ENCODE data around the gene TBX6.

Gene TBX6

DNA sequence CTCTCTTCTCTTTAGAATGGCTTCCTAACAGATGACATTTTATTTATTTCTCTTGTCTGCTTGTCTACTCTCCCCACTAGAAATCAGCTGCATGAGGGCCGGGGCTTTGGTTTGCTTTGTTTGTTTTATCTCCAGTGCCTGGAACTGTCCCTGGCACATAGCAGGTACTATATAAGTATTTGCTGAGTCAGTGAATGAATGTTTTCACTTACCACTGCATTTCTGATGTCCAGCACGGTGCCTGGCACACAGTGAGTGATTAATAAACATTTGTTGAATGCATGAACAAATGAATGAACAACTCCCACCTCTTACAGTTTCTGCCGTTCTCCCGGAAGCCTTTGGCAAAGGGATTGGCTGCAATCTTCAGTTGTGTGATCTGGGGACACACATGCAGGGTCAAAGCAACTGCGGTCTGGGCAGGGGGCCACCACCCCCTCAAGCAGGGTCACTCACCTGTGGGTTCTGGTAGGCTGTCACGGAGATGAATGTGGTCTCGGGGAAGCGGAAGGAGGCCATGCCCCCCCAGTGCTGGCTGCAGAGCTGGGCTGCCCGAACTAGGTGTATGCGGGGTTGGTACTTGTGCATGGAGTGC, 3.4 kb downstream of the TBX6 start:
- in situ Hi-C loops (cut with MboI; ENCODE audit: low sequenced_read_pairs) = no loop called here

DNA sequence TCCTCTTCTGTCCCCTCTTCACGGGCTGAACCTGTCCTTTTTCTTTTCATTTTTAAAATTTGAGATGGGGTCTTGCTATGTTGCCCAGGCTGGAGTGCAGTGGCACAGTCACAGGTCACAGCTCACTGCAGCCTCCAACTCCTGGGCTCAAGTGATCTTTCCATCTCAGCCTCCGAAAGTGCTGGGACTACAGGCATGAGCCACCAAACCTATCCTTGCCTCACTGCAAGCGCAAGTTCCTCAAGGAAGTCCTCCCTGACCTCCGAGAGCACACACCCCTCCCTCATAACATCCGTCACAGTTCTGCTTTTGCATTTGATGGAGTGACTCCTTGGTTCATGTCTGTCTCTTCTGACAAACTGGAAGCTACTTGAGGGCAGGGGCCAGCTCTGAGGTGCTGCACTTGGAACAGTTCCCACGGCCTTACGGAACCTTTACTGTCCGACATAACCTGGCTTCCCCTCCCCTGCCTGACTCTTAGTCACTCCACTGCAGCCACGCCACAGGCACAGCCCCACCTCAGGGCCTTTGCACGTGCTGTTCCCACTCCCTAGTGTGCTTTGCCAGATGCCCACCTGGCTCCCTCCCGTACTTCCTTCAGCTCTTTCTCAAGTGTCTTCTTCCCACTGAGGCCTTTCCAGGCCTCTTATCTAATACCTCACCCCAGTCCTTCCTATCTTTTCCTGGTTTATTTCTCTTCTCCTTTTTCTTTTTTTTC, 4.4 kb downstream of the TBX6 start:
- in situ Hi-C loops (cut with MboI; ENCODE audit: low sequenced_read_pairs) = no loop called here

DNA sequence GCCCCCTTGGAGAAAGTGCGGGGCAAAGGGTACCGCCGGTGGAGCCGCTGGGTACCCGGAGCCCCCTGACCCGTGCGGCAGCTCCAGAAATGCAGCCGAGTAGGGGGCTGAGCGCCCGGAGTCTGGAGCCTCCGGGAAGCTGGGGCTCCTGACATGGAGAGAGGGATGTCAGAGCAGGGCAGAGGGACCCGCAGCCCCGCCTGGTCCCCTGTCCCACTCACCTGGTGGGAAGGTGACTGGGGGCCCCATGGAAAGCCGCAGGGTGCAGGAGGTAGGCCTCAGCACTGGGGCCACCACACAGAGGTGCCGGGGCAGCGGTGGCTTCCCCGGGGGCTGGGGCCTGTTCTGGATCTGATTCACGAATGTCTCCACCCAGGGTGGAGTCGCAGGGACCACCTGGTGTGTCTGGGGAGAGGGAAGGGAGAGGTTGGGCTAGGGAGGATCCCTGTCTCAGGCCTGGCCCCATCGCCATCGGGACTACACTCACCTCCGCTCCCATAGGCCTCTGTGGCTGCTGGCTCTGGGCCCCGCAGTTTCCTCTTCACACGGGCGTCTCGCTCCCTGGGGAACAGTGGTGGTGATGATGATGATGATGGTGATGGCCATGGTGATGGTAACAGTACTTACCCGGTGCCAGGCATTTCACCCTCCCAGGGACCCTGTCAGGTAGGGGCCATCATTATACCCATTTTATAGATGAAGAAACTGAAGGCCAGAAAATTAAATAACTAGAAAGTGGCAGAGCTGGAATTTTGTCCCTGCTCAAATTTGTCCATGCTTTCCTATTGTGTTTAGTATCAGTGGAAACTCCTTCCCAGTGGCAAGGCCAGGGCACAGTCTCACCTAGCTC, 5.2 kb downstream of the TBX6 start:
- in situ Hi-C loops (cut with MboI; ENCODE audit: low sequenced_read_pairs) = no loop called here

DNA sequence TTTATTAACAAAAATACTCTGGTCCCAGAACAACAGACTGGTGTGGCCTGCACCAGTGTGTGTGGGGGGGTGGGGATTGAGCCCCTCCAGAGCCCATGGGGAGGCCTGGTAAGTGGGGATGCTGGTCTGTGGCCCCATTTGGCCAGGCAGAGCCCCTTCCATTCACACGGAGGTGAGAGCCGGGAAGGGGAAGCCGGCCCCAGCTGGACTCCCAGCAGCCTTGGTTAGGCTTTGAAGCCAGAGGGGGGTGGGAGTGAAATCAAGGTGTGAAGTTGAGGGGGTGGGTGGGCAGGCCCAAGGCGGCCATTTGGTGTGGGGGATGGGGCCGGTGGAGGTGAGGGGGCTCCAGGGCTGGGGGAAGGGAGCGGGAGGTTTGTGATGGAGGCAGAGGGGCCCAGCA, 5.9 kb downstream of the TBX6 start:
- in situ Hi-C loops (cut with MboI; ENCODE audit: low sequenced_read_pairs) = no loop called here

DNA sequence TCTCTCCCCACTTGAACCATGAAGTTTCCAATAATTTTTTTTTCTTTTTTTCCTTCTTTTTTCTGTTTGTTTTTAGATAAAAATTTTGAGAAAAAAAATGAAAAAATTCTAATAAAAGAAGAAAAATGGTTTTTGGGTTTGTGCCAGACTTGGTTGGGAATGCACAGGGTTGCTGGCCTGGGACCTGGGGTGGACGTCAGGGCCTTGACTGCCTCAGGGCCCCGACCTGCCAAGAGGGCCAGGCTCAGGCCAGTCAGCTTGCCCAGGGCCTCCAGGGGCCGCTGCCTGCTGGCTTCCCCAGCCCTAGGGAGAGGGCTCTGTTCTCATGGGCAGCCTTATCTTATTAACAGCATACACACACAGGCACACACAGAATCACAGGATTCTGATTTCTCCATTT, 6.5 kb downstream of the TBX6 start:
- in situ Hi-C loops (cut with MboI; ENCODE audit: low sequenced_read_pairs) = no loop called here

DNA sequence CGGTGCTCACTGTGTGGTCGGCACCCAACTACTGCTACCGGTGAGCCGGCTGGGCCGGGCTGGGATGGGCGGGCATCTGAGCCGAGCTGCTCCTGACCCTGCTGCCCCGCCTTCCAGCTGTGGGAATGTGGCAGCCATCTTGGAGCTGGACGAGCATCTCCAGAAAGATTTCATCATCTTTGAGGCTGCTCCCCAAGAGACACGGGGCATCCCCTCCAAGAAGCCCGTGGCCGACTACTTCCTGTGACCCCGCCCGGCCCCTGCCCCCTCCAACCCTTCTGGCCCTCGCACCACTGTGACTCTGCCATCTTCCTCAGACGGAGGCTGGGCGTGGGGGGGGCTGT, 6.9 kb downstream of the TBX6 start:
- in situ Hi-C loops (cut with MboI; ENCODE audit: low sequenced_read_pairs) = no loop called here

DNA sequence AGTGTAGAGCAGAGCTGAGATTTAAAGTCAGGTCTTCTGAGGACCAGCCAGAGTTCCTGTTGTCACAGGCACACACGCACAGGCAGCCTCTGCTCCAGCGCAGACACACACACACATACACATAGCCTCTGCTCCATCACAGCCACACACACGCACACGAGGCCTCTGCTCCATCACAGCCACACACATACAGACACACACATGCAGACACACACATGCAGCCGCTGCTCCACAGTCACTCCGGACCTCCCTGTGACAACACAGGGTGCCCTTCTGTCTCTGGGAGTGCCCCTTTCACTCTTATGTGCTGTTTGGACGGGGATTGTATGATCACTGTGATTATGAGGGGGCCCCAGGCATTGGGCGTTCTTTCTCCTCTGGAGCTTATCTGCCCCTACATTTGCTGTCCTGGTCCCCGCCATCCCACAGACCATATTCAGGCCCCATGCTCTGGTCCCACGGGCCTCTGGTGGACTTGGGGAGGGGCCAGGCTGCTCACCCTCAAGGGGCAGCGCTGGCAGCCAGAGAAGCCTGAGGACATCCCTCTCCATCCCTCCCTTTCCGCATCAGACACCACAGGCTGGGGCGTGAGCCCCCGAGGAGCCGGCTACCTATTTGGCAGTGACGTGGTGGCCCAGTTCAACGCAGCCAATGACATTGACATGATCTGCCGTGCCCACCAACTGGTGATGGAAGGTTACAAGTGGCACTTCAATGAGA, 7.5 kb downstream of the TBX6 start:
- in situ Hi-C loops (cut with MboI; ENCODE audit: low sequenced_read_pairs) = no loop called here

DNA sequence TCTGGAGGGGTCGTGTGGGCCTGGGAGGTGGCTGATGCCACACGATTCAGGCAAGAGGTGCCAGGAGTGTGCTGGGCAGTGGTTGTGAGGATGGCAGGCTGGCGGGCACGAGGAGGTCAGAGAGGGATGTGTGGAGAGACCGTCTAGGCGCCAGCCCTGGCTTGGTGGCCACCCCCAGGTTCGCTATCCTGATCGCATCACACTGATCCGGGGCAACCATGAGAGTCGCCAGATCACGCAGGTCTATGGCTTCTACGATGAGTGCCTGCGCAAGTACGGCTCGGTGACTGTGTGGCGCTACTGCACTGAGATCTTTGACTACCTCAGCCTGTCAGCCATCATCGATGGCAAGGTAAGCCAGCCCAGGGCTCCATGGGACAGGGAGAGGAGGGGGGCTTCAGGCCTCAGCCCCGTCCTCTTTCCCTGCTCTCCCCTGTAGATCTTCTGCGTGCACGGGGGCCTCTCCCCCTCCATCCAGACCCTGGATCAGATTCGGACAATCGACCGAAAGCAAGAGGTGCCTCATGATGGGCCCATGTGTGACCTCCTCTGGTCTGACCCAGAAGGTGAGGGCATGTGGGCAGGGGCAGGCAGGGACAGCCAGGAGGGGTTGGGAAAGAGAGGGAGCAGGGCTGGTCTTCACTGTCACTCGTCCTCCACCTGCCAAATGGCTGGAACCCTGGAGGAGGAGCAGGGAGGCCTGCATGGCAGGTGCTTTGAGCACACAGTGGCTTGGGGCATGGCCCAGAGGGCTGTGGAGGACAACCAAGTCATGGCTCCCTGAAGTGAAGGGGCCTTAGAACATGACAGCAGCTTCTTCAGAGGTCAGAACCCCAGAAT, 8.3 kb downstream of the TBX6 start:
- in situ Hi-C loops (cut with MboI; ENCODE audit: low sequenced_read_pairs) = no loop called here

DNA sequence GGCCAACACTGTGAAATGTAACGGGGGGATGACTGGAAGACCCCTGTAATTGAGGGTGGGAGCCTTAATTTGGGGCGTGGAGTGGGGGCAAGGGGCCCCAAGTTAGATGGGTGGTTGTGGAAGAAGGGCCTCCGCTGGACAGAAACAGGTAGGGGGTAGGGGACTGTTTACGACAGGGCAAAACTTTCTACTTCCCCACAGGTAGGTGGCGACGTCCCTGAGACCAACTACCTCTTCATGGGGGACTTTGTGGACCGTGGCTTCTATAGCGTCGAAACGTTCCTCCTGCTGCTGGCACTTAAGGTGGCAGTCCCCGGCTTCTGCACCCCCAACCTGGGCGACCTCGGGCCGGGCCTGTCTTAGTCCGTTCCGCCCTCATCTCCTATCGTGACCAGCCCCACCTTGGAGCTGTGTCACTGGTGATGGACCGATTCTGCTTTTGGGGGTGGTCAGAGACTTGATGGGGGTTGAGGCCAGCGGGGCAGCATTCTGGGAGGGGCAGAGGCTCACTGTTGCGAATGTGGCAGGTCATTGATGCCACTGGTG, 9.1 kb downstream of the TBX6 start:
- in situ Hi-C loops (cut with MboI; ENCODE audit: low sequenced_read_pairs) = no loop called here

DNA sequence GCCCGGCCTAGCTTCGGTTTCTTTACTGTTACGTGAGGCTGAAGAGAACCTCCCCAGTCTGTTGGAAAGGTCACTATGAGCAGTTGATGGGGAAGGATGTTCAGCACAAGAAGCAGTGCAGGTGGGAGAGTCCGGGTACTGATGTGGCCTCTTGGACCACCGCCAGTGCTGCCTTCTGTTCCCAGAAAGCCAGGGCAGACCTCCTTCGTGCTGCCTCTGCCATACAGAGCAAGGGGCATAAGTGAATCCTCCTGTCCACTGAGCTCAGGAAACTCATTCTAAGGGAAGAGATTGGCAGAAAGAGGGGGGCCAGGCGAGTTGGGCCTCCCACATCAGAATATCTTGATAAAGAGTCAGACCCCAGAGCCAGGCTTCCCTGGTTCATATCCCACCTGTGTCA, 12.2 kb downstream of the TBX6 start:
- in situ Hi-C loops (cut with MboI; ENCODE audit: low sequenced_read_pairs) = no loop called here

DNA sequence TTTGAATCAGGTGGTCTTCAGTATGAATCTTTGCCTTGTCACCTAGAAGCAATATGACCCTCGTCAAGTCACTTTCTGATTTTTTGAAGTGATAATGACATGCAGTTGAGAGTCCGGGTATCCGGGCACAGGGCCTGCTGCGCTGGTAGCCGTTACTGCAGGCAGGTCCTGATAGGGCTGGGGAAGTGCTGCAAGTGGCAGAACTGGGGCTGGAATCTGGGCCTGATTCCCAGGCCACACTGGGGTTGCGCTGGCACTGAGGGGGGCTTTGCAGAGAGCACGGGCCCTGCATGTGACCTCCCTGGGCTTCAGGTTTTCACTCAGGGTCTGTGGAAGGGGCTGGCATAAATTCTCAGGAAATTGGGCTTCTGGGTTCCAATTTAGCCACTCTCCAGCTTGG, 13.0 kb downstream of the TBX6 start:
- in situ Hi-C loops (cut with MboI; ENCODE audit: low sequenced_read_pairs) = no loop called here

DNA sequence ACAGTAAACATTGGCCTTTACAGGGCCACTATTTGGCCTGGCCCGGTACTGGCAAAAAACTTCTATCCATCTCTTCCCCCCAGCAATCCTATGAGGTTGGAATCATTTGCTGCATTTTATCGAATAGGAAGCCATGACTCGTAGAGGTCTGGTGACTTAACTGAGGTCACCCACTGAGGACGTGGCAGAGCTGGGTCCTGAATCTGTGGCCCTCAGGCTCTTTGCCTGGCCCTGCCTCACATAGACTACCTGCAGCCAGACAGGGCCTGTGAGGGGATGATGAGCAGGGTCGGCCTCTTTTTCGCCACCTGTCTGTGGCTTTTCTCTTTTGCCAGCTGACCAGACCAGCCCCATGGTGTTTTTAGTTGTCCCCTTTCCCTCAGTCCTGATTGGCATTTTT, 14.1 kb downstream of the TBX6 start:
- in situ Hi-C loops (cut with MboI; ENCODE audit: low sequenced_read_pairs) = no loop called here

DNA sequence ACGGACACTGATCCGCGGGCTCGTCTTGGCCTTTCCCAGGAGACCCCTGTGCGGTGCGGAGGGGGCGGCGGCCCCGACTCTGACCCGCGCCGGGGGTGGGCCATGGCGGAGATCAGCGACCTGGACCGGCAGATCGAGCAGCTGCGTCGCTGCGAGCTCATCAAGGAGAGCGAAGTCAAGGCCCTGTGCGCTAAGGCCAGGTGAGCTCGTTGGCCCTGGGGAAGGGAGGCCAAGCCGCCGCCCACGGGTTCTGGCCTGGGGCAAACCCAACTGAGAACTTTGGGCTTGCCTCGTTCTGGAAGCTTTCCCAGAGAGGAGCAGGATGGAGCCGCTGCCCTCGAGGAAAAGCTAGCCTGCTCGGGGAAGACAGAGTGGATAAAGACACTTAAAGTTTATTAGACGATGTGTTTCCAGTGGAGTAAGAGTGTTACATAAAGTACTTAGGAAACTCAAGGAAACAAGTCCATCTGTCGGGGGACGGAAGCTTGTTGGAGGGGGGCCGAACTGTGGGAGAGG, 15.4 kb downstream of the TBX6 start:
- in situ Hi-C loops (cut with MboI; ENCODE audit: low sequenced_read_pairs) = no loop called here

DNA sequence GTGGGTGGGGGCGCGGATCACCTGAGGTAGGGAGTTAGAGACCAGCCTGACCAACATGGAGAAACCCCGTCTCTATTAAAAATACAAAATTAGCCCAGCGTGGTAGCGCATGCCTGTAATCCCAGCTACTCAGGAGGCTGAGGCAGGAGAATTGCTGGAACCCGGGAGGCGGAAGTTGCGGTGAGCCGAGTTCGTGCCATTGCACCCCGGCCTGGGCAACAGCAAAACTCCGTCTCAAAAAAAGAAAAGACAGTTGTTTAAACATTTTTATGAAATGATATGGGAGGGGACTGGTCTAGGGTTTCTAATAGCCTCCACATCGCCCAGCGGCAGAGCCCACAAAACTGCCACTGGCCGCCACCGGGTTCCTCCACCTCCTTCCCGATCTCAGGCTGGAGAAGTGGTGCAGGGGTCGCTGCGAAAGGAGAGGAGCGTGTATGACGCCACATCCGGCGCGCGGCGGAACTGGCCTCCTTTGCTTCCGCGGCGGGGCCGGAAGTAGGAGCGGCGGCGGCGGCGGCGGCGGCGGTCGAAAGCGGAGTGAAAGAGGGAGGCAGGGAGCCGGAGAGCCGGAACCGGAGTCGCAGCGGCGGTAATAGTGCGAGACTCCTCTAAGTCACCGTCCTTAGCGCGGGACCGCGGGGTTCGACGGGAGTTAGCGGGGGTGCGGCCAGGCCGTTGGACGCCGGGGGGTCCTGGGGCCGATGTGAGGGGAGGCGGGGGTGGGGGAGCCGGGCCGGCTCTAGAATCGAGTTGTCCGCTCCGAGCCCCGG, 16.0 kb downstream of the TBX6 start, which contains the start of gene PPP4C:
Gene PPP4C (plus strand): TSS at position 492 of the 773 bp plus-strand sequence. CDS start 384 bp downstream, outside the sequence.
- in situ Hi-C loops (cut with MboI; ENCODE audit: low sequenced_read_pairs) = no loop called here

DNA sequence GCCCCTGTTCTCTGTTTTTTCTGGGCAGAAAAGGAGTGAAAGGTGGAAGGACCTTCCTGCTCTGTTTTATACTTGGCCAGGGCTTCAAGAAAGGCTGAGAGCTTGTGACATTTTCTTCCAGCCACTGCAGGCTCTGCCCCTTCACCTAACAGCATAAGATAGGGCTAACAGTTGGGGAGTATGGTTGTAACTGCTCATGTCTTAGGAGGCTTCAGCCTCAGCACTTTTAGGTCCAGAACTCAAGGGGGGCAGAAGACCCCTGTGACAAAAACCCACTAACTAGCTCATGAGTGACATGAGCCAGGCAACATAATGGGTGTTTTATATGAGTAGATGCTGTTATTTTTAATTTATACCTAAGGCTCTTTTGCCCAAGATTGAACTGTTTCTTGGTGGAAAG, 21.2 kb downstream of the TBX6 start:
- in situ Hi-C loops (cut with MboI; ENCODE audit: low sequenced_read_pairs) = no loop called here

DNA sequence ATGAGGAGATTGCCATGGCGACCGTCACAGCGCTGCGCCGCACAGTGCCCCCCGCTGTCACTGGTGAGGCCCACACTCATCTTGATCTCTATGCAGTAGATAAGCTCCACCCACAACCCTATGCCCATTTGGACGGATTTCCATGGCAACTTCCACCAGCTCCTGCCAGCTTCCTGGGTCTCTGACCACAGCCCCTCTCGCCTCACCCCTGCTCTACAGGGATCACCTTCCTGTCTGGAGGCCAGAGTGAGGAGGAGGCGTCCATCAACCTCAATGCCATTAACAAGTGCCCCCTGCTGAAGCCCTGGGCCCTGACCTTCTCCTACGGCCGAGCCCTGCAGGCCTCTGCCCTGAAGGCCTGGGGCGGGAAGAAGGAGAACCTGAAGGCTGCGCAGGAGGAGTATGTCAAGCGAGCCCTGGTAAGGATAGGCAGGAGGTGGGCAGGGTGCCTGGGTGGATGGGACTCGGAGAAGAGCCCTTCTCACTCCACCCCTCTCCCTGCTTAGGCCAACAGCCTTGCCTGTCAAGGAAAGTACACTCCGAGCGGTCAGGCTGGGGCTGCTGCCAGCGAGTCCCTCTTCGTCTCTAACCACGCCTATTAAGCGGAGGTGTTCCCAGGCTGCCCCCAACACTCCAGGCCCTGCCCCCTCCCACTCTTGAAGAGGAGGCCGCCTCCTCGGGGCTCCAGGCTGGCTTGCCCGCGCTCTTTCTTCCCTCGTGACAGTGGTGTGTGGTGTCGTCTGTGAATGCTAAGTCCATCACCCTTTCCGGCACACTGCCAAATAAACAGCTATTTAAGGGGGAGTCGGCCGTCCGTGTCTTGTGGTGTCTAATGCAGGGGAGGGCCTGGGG, 21.9 kb downstream of the TBX6 start:
- in situ Hi-C loops (cut with MboI; ENCODE audit: low sequenced_read_pairs) = no loop called here

DNA sequence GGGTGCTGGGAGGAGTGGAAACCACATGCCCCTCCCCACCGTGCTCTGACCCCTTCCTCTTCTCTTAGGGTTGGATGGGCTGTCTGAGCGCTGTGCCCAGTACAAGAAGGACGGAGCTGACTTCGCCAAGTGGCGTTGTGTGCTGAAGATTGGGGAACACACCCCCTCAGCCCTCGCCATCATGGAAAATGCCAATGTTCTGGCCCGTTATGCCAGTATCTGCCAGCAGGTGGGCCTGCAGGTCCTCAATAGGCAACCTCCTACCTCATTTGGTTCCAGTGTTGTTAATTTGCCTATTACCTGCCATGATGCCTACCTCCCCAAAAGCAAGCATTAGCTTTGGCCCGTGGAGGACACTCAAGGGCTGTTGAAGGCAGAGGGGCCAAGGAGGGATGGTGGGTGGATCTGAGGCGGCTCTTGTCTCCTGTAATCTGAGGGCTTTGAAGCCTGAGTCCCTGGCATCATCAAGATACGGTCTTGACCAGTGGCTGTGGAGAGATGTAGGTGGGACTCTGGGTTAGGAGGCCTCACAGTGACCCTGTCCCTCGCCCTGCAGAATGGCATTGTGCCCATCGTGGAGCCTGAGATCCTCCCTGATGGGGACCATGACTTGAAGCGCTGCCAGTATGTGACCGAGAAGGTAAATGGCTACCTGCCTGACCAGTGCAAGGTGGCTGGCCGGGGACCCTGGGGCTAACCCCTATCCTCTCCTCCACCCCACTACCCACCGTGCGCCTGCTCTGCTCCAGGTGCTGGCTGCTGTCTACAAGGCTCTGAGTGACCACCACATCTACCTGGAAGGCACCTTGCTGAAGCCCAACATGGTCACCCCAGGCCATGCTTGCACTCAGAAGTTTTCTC, 22.7 kb downstream of the TBX6 start:
- in situ Hi-C loops (cut with MboI; ENCODE audit: low sequenced_read_pairs) = no loop called here

Measured in HL-60/S4 (cell line).